Measurements from ENCODE around the gene KIF1B. TPM values are rescaled to one million over a fixed set of nuclear protein-coding genes. Genes with fewer than 3 reads are reported as not detected.
"Not testable (repeated sequence)": the region's sequence is repeated elsewhere in the genome, so short reads cannot be mapped to it uniquely, and the experiment has no call there.

The KIF1B gene
- polyA plus RNA-seq, 1 of the 3 experiments (the other 2 are of a cell fraction), result 6.8 TPM

DNA sequence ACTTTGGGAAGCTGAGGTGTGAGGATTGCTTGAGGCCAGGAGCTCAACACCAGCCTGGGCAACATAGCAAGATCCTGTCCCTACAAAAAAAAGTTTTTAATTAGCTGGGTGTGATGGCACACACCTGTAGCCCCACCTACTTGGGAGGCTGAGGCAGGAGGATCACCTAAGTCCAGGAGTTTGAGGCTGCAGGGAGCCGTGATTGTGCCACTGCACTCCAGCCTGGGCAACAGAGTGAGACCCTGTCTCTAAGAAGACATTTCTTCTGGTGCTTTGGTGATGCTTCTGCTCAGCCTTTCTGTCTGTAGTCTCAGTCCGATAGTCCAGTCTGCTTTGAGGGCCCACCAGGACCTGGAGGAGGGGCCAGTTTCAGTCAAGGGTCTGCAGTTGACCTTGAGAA is 196.8 kb downstream of the KIF1B start:
- no peaks in the 10 kb centered on the region for H3K27me3 ChIP-seq (ENCODE audit: insufficient read depth)
- H3K79me2 ChIP-seq (ENCODE audit: insufficient read depth), result peaks cover 13% of the 10 kb centered on the region
- no peak overlapping the region for H2AFZ ChIP-seq (ENCODE audit: low read depth)
- CTCF ChIA-PET, result interaction anchor here (1.0 to 1.4 kb wide), 3 partner anchors 17 to 30 kb away, joined by 3 to 6 read pairs (median 4); no protein-coding TSS in a partner anchor
- DNase-seq, result no peak
- H3K9me2 ChIP-seq, result no peaks in the 10 kb centered on the region
- no peak overlapping the region for H3K9ac ChIP-seq
- H3K4me3 ChIP-seq (ENCODE audit: low read depth in 2 of 2, low read length in 1 of 2), result no peak overlapping the region
- peaks cover 5% of the 10 kb centered on the region for H3F3A ChIP-seq (replicated peaks; ENCODE audit: insufficient read depth)
- no peak for TF ChIP-seq SIN3A (IDR thresholded peaks at IDR 0.05; ENCODE audit: borderline replicate concordance, low read depth, low read length)
- peaks cover 63 to 79% of the 10 kb centered on the region in 2 experiments for H3K36me3 ChIP-seq (replicated peaks in 1 of 2; ENCODE audit: control insufficient read depth in 1 of 2, insufficient read depth in 2 of 2, low read length in 1 of 2)
- POLR2A ChIA-PET, result no interaction called here
- WGBS (ENCODE audit: low lambda C conversion rate), result 100% methylated on average over 1 of the region's 2 CpGs
- no peak overlapping the region for H3K27ac ChIP-seq (ENCODE audit: low read depth in 2 of 2, low read length in 1 of 2)
- no peaks in the 10 kb centered on the region for H4K20me1 ChIP-seq (ENCODE audit: insufficient read depth)
- H3K9me3 ChIP-seq, result no peaks in the 10 kb centered on the region
- H3K4me2 ChIP-seq, result no peak overlapping the region
- peaks cover 0 to 14% of the 10 kb centered on the region in 2 experiments; a peak in 2 of 4 replicates for H3K4me1 ChIP-seq (ENCODE audit: control insufficient read depth in 1 of 2, insufficient read depth in 2 of 2, low read depth in 1 of 2, low read length in 1 of 2)

GRCh38 chr1:10415211-10415930 is 205.0 kb downstream of the KIF1B start:
- Histone ChIP-seq H3K9me2 (no peaks in the 10 kb centered on the region), H3K36me3 (replicated peaks in 1 of 2; ENCODE audit: control insufficient read depth in 1 of 2, insufficient read depth in 2 of 2, low read length in 1 of 2) (peaks cover 65 to 74% of the 10 kb centered on the region in 2 experiments), H3K4me3 (ENCODE audit: low read depth in 2 of 2, low read length in 1 of 2) (no peak overlapping the region), H4K20me1 (ENCODE audit: insufficient read depth) (no peaks in the 10 kb centered on the region), H3K27me3 (ENCODE audit: insufficient read depth) (no peaks in the 10 kb centered on the region), H3K4me1 (ENCODE audit: control insufficient read depth in 1 of 2, insufficient read depth in 2 of 2, low read depth in 1 of 2, low read length in 1 of 2) (no peaks in the 10 kb centered on the region), H3K9me3 (no peaks in the 10 kb centered on the region), H2AFZ (ENCODE audit: low read depth) (no peak overlapping the region), H3K9ac (no peak overlapping the region), H3K27ac (ENCODE audit: low read depth in 2 of 2, low read length in 1 of 2) (0 out of 4 replicates have a peak overlapping the region, but pooled peaks of 1 of the 2 experiments have one; percentile 4), H3K79me2 (ENCODE audit: insufficient read depth) (no peaks in the 10 kb centered on the region), H3K4me2 (0 out of 2 replicates have a peak overlapping the region, but pooled peaks have one; percentile 1), H3F3A (replicated peaks; ENCODE audit: insufficient read depth) (no peaks in the 10 kb centered on the region)
- POLR2A ChIA-PET, result no interaction called here
- CTCF ChIA-PET, result interaction anchor here (1.0 kb wide), 1 partner anchor 13 kb away, joined by 4 read pairs; no protein-coding TSS in a partner anchor
- 87% methylated on average over 6 of the region's 6 CpGs for WGBS (ENCODE audit: low lambda C conversion rate)
- TF ChIP-seq NRF1 (IDR thresholded peaks at IDR 0.05; ENCODE audit: low read depth, low read length), result no peak
- TF ChIP-seq TEAD4 (IDR thresholded peaks at IDR 0.05; ENCODE audit: borderline replicate concordance, insufficient read depth), result no peak
- no peak for TF ChIP-seq POLR2AphosphoS5 (IDR thresholded peaks at IDR 0.05; ENCODE audit: low read depth, low read length)
- TF ChIP-seq SMC3 (IDR thresholded peaks at IDR 0.05; ENCODE audit: low read depth, low read length), result no peak
- TF ChIP-seq GABPA (IDR thresholded peaks at IDR 0.05; ENCODE audit: low read depth), result no peak
- no peak for TF ChIP-seq ELF1 (IDR thresholded peaks at IDR 0.05)
- TF ChIP-seq, protein P1, sequence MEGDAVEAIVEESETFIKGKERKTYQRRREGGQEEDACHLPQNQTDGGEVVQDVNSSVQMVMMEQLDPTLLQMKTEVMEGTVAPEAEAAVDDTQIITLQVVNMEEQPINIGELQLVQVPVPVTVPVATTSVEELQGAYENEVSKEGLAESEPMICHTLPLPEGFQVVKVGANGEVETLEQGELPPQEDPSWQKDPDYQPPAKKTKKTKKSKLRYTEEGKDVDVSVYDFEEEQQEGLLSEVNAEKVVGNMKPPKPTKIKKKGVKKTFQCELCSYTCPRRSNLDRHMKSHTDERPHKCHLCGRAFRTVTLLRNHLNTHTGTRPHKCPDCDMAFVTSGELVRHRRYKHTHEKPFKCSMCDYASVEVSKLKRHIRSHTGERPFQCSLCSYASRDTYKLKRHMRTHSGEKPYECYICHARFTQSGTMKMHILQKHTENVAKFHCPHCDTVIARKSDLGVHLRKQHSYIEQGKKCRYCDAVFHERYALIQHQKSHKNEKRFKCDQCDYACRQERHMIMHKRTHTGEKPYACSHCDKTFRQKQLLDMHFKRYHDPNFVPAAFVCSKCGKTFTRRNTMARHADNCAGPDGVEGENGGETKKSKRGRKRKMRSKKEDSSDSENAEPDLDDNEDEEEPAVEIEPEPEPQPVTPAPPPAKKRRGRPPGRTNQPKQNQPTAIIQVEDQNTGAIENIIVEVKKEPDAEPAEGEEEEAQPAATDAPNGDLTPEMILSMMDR (IDR thresholded peaks at IDR 0.05), result no peak
- no peak for TF ChIP-seq FOSL2 (IDR thresholded peaks at IDR 0.05; ENCODE audit: borderline replicate concordance, low read depth)
- TF ChIP-seq JUND (IDR thresholded peaks at IDR 0.05), result no peak
- no peak for TF ChIP-seq EP300 (IDR thresholded peaks at IDR 0.05; ENCODE audit: borderline replicate concordance in 1 of 2, low read depth in 1 of 2, low read length in 1 of 2)
- no peak for TF ChIP-seq RAD21 (IDR thresholded peaks at IDR 0.05; ENCODE audit: low read length)
- TF ChIP-seq, protein P2, sequence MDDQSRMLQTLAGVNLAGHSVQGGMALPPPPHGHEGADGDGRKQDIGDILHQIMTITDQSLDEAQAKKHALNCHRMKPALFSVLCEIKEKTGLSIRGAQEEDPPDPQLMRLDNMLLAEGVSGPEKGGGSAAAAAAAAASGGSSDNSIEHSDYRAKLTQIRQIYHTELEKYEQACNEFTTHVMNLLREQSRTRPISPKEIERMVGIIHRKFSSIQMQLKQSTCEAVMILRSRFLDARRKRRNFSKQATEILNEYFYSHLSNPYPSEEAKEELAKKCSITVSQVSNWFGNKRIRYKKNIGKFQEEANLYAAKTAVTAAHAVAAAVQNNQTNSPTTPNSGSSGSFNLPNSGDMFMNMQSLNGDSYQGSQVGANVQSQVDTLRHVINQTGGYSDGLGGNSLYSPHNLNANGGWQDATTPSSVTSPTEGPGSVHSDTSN (IDR thresholded peaks at IDR 0.05), result no peak
- TF ChIP-seq MXI1 (IDR thresholded peaks at IDR 0.05; ENCODE audit: low read depth, low read length), result no peak
- no peak for TF ChIP-seq RCOR1 (IDR thresholded peaks at IDR 0.05; ENCODE audit: low read length)
- TF ChIP-seq YY1 (IDR thresholded peaks at IDR 0.05; ENCODE audit: low read depth), result no peak
- TF ChIP-seq CHD2 (IDR thresholded peaks at IDR 0.05; ENCODE audit: low read length, partially characterized antibody), result no peak
- DNase-seq, result no peak

GRCh38 chr1:10415967-10416366 is 205.6 kb downstream of the KIF1B start:
- H3K4me2 ChIP-seq; H3K9ac ChIP-seq; DNase-seq; H4K20me1 ChIP-seq (ENCODE audit: insufficient read depth); H3K9me3 ChIP-seq; H3K79me2 ChIP-seq (ENCODE audit: insufficient read depth); H3F3A ChIP-seq (replicated peaks; ENCODE audit: insufficient read depth); POLR2A ChIA-PET; H3K4me1 ChIP-seq (ENCODE audit: control insufficient read depth in 1 of 2, insufficient read depth in 2 of 2, low read depth in 1 of 2, low read length in 1 of 2); H2AFZ ChIP-seq (ENCODE audit: low read depth); H3K27ac ChIP-seq (ENCODE audit: low read depth in 2 of 2, low read length in 1 of 2); H3K4me3 ChIP-seq (ENCODE audit: low read depth in 2 of 2, low read length in 1 of 2); H3K9me2 ChIP-seq; H3K27me3 ChIP-seq (ENCODE audit: insufficient read depth): not testable (repeated sequence)
- peaks cover 69 to 74% of the 10 kb centered on the region in 2 experiments for H3K36me3 ChIP-seq (replicated peaks in 1 of 2; ENCODE audit: control insufficient read depth in 1 of 2, insufficient read depth in 2 of 2, low read length in 1 of 2)
- CTCF ChIA-PET, result interaction anchor here (1.0 to 1.2 kb wide), 2 partner anchors 13 kb away, joined by 4 read pairs; no protein-coding TSS in a partner anchor
- WGBS (ENCODE audit: low lambda C conversion rate), result 92% methylated on average over 1 of the region's 1 CpG

All from SK-N-SH (cell line).